HCT116 (cell line): ENCODE data around the gene PRKCQ.

Source experiments
- CEBPB ChIP-seq: IDR thresholded peaks from 2 replicates; pipeline ENCODE4 v1.6.1; 2012; ENCODE audit warnings: low read depth
- EZH2 ChIP-seq: fragments of 200-600 bp; sonication (generic); IDR thresholded peaks from 2 replicates; pipeline ENCODE4 v1.6.1; 2017; ENCODE audit warnings: antibody characterized with exemption, mixed run types
- POLR2A ChIP-seq: IDR thresholded peaks from 2 replicates; pipeline ENCODE4 v1.7.0; 2011; ENCODE audit warnings: borderline replicate concordance; ENCODE audit not compliant: insufficient read depth, insufficient read length; ENCODE audit errors: extremely low read depth
- REST ChIP-seq: IDR thresholded peaks from 2 replicates; pipeline ENCODE4 v1.6.1; 2012; ENCODE audit warnings: low read depth
- SIN3A ChIP-seq: IDR thresholded peaks from 2 replicates; pipeline ENCODE4 v1.6.1; 2012; ENCODE audit warnings: low read depth
- TF ChIP-seq, protein P1 (sequence below), 3 experiments: fragments of 200-600 bp in 1 of 3; sonication (generic) in 1 of 3; IDR thresholded peaks in 2 of 3; conservative IDR thresholded peaks in 1 of 3; 2 replicates each; pipeline ENCODE4 v1.5.1; 2012 to 2017; ENCODE audit warnings: low read depth in 2 of 3, low read length in 2 of 3, antibody characterized with exemption in 1 of 3, borderline replicate concordance in 1 of 3, control low read depth in 1 of 3, mild to moderate bottlenecking in 1 of 3, mixed read lengths in 1 of 3, mixed run types in 1 of 3, moderate library complexity in 1 of 3; ENCODE audit not compliant: insufficient read depth in 1 of 3
- TF ChIP-seq, protein P2 (sequence below): IDR thresholded peaks from 2 replicates; pipeline ENCODE4 v1.6.1; 2012

GRCh38 chr10:6400331-6400730, 179.7 kb downstream of the PRKCQ start:
- TF ChIP-seq REST = no peak
- no peak for TF ChIP-seq CEBPB
- TF ChIP-seq, protein P1, sequence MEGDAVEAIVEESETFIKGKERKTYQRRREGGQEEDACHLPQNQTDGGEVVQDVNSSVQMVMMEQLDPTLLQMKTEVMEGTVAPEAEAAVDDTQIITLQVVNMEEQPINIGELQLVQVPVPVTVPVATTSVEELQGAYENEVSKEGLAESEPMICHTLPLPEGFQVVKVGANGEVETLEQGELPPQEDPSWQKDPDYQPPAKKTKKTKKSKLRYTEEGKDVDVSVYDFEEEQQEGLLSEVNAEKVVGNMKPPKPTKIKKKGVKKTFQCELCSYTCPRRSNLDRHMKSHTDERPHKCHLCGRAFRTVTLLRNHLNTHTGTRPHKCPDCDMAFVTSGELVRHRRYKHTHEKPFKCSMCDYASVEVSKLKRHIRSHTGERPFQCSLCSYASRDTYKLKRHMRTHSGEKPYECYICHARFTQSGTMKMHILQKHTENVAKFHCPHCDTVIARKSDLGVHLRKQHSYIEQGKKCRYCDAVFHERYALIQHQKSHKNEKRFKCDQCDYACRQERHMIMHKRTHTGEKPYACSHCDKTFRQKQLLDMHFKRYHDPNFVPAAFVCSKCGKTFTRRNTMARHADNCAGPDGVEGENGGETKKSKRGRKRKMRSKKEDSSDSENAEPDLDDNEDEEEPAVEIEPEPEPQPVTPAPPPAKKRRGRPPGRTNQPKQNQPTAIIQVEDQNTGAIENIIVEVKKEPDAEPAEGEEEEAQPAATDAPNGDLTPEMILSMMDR (IDR thresholded peaks at IDR 0.05 in 2 of 3, conservative IDR thresholded peaks at IDR 0.05 in 1 of 3; ENCODE audit: borderline replicate concordance in 1 of 3, insufficient read depth in 1 of 3, low read depth in 2 of 3, low read length in 2 of 3) = no peak
- no peak for TF ChIP-seq EZH2
- TF ChIP-seq, protein P2, sequence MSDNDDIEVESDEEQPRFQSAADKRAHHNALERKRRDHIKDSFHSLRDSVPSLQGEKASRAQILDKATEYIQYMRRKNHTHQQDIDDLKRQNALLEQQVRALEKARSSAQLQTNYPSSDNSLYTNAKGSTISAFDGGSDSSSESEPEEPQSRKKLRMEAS = no peak
- no peak for TF ChIP-seq SIN3A
- TF ChIP-seq POLR2A = no peak
